Amniotic epithelial cell (primary cell): ENCODE measurements around the gene MRPL45.

ENCODE experiments used
- DNase-seq: peaks from one replicate; pipeline ENCODE4 v3.0.0-alpha.2; 2010; ENCODE audit warnings: low read depth

Gene MRPL45

GRCh38 chr17:38325221-38325851 lies 28.4 kb downstream of the MRPL45 start:
- DNase-seq: peak; percentile 67

- DNase-seq: no peak
These were observed 30.2 kb downstream of the MRPL45 start for GRCh38 chr17:38326996-38327792.

- DNase-seq: no peak
These were observed 31.0 kb downstream of the MRPL45 start for GRCh38 chr17:38327936-38328335.

GRCh38 chr17:38328620-38329019 lies 31.7 kb downstream of the MRPL45 start:
- no peak for DNase-seq

- DNase-seq: no peak
These were observed 32.3 kb downstream of the MRPL45 start for GRCh38 chr17:38329284-38329683.

- no peak for DNase-seq
These were observed 33.1 kb downstream of the MRPL45 start for GRCh38 chr17:38329808-38330730.

- no peak for DNase-seq
These were observed 34.0 kb downstream of the MRPL45 start for GRCh38 chr17:38330941-38331411.

GRCh38 chr17:38332735-38333134 lies 35.8 kb downstream of the MRPL45 start:
- no peak for DNase-seq

- no peak for DNase-seq
These were observed 36.8 kb downstream of the MRPL45 start for GRCh38 chr17:38333635-38334295.

- DNase-seq: no peak
These were observed 37.8 kb downstream of the MRPL45 start for GRCh38 chr17:38334480-38335364.

- no peak for DNase-seq
These were observed 39.9 kb downstream of the MRPL45 start for GRCh38 chr17:38336838-38337237.

- no peak for DNase-seq
These were observed 41.1 kb downstream of the MRPL45 start for GRCh38 chr17:38338053-38338452.

- DNase-seq: no peak
These were observed 41.6 kb downstream of the MRPL45 start for GRCh38 chr17:38338535-38338934.

GRCh38 chr17:38339891-38340290 lies 42.9 kb downstream of the MRPL45 start:
- no peak for DNase-seq

GRCh38 chr17:38341035-38341721 lies 44.2 kb downstream of the MRPL45 start:
- no peak for DNase-seq

GRCh38 chr17:38342886-38343607 lies 46.1 kb downstream of the MRPL45 start:
- no peak for DNase-seq

- DNase-seq: no peak
These were observed 46.8 kb downstream of the MRPL45 start, which contains the start of gene GPR179 for GRCh38 chr17:38343608-38344419. Gene GPR179 (minus strand): TSS chr17:38343956. CDS start chr17:38343789, 167 bp downstream.

GRCh38 chr17:38344420-38344745 lies 47.4 kb downstream of the MRPL45 start:
- no peak for DNase-seq

- no peak for DNase-seq
These were observed 48.8 kb downstream of the MRPL45 start for GRCh38 chr17:38345743-38346142.
